ENCODE results near the gene AGMO. TPM values are rescaled to one million over a fixed set of nuclear protein-coding genes. Genes with fewer than 3 reads are reported as not detected.

AGMO gene
- total and polyA plus RNA-seq, 2 donors (not counting 1 experiment from before 2014, with no cell fraction given), result not detected

GRCh38 chr7:15407910-15408309, 153.9 kb downstream of the AGMO start:
- WGBS (ENCODE audit: insufficient coverage), result 21% methylated on average over 2 of the region's 4 CpGs
- no peak overlapping the region for H3K27ac Mint-ChIP-seq

DNA sequence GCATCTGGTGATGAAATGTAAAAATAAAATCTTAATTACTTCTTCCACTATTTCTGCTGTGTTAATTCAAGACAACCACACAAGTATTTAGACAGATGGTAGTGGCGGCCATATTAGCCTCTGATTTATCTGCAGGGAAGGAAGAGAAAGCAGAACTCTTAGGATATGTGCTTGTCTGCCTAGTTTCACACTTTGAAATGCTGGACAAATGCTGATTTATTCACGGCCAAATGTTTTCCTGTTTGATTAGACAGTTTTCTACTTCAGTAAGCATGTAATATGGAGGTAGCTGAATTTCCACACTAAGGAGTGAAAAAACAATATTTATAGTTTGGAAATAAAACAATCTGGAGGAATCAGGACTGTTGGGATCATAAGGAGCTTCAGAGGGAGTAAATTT, 158.1 kb downstream of the AGMO start:
- Histone ChIP-seq H3K27ac (ENCODE audit: low read length in 2 of 2) (no peak overlapping the region), H4K20me1 (ENCODE audit: control insufficient read depth, insufficient read depth, low read length, poor library complexity, severe bottlenecking) (no peaks in the 10 kb centered on the region), H2AFZ (ENCODE audit: insufficient read depth, low read depth, low read length, poor library complexity, severe bottlenecking) (no peak overlapping the region), H3K36me3 (replicated peaks in 1 of 2; ENCODE audit: control extremely low read depth in 1 of 2, control insufficient read depth in 1 of 2, extremely low read depth in 1 of 2, insufficient read depth in 2 of 2, low read length in 1 of 2) (no peaks in the 10 kb centered on the region), H3K79me2 (ENCODE audit: control insufficient read depth, insufficient read depth, low read length) (no peaks in the 10 kb centered on the region), H3K9ac (ENCODE audit: low read length) (no peak overlapping the region), H3K4me2 (replicated peaks; ENCODE audit: low read depth, low read length, poor library complexity, severe bottlenecking) (no peak overlapping the region), H3K4me1 (ENCODE audit: control insufficient read depth in 2 of 2, insufficient read depth in 2 of 2, low read length in 2 of 2) (no peaks in the 10 kb centered on the region), H3K27me3 (replicated peaks in 1 of 4; ENCODE audit: control extremely low read depth in 1 of 4, control insufficient read depth in 3 of 4, insufficient read depth in 4 of 4, low read length in 3 of 4) (no peaks in the 10 kb centered on the region), H3K4me3 (ENCODE audit: control extremely low read depth in 1 of 5, extremely low read depth in 1 of 5, insufficient read depth in 1 of 5, low read depth in 2 of 5, low read length in 4 of 5) (no peak overlapping the region), H3K9me3 (ENCODE audit: control extremely low read depth in 1 of 3, control insufficient read depth in 2 of 3, insufficient read depth in 1 of 3, low read length in 2 of 3) (no peaks in the 10 kb centered on the region)
- Mint-ChIP-seq H3K27ac (no peak overlapping the region), H3K9me3 (ENCODE audit: insufficient read depth) (peaks cover under 1% of the 10 kb centered on the region), H3K4me1 (no peaks in the 10 kb centered on the region), H3K4me3 (no peak overlapping the region), H3K27me3 (no peaks in the 10 kb centered on the region)
- ChIA-PET CTCF (no interaction called here), POLR2A (no interaction called here)
- intact Hi-C loops (cut with micrococcal nuclease), result no loop called here
- WGBS (ENCODE audit: insufficient coverage), result 0% methylated on average over 1 of the region's 2 CpGs
- ATAC-seq (ENCODE audit: low read depth) (no peak), DNase-seq (no peak)
- TF ChIP-seq EZH2 (IDR thresholded peaks at IDR 0.05; ENCODE audit: borderline replicate concordance, insufficient read depth, low read depth, low read length, poor library complexity, severe bottlenecking) (no peak), CTCF (IDR thresholded peaks at IDR 0.05) (no peak)

More at GRCh38 chr7:15407910-15408309, 153.9 kb downstream of the AGMO start:
- H3K27me3 ChIP-seq (replicated peaks in 1 of 4; ENCODE audit: control extremely low read depth in 1 of 4, control insufficient read depth in 3 of 4, insufficient read depth in 4 of 4, low read length in 3 of 4), result no peaks in the 10 kb centered on the region
- no peaks in the 10 kb centered on the region for H4K20me1 ChIP-seq (ENCODE audit: control insufficient read depth, insufficient read depth, low read length, poor library complexity, severe bottlenecking)
- no peak overlapping the region for H3K4me3 ChIP-seq (ENCODE audit: control extremely low read depth in 1 of 5, extremely low read depth in 1 of 5, insufficient read depth in 1 of 5, low read depth in 2 of 5, low read length in 4 of 5)
- intact Hi-C loops (cut with micrococcal nuclease), result no loop called here
- DNase-seq, result no peak
- H3K27me3 Mint-ChIP-seq, result no peaks in the 10 kb centered on the region
- H3K79me2 ChIP-seq (ENCODE audit: control insufficient read depth, insufficient read depth, low read length), result no peaks in the 10 kb centered on the region
- H3K4me1 ChIP-seq (ENCODE audit: control insufficient read depth in 2 of 2, insufficient read depth in 2 of 2, low read length in 2 of 2), result no peaks in the 10 kb centered on the region
- H3K4me1 Mint-ChIP-seq, result no peaks in the 10 kb centered on the region
- CTCF ChIA-PET, result no interaction called here
- no peak overlapping the region for H3K9ac ChIP-seq (ENCODE audit: low read length)
- no peak for ATAC-seq (ENCODE audit: low read depth)
- H2AFZ ChIP-seq (ENCODE audit: insufficient read depth, low read depth, low read length, poor library complexity, severe bottlenecking), result no peak overlapping the region
- no peak overlapping the region for H3K4me3 Mint-ChIP-seq
- H3K36me3 ChIP-seq (replicated peaks in 1 of 2; ENCODE audit: control extremely low read depth in 1 of 2, control insufficient read depth in 1 of 2, extremely low read depth in 1 of 2, insufficient read depth in 2 of 2, low read length in 1 of 2), result no peaks in the 10 kb centered on the region
- TF ChIP-seq EZH2 (IDR thresholded peaks at IDR 0.05; ENCODE audit: borderline replicate concordance, insufficient read depth, low read depth, low read length, poor library complexity, severe bottlenecking) (no peak), CTCF (IDR thresholded peaks at IDR 0.05) (no peak)
- POLR2A ChIA-PET, result no interaction called here
- no peak overlapping the region for H3K4me2 ChIP-seq (replicated peaks; ENCODE audit: low read depth, low read length, poor library complexity, severe bottlenecking)
- H3K27ac ChIP-seq (ENCODE audit: low read length in 2 of 2), result no peak overlapping the region
- no peaks in the 10 kb centered on the region for H3K9me3 ChIP-seq (ENCODE audit: control extremely low read depth in 1 of 3, control insufficient read depth in 2 of 3, insufficient read depth in 1 of 3, low read length in 2 of 3)
- H3K9me3 Mint-ChIP-seq (ENCODE audit: insufficient read depth), result peaks cover 3% of the 10 kb centered on the region

Measured in B cell (primary cell).